Peyer's patch (tissue), 4 donors: ENCODE results near the gene GDNF.

Experiments
- CTCF ChIP-seq, 6 experiments: fragments of 450-650 bp in 4 of 6; fragments of 200-600 bp in 2 of 6; sonication (generic) in 1 of 6; IDR thresholded peaks; one replicate each; pipeline ENCODE4 v1.5.1; 2017 to 2019; ENCODE audit warnings: antibody characterized with exemption in 6 of 6, mild to moderate bottlenecking in 3 of 6, moderate library complexity in 1 of 6
- POLR2A ChIP-seq, 2 donors: fragments of 450-650 bp; IDR thresholded peaks; one replicate each; pipeline ENCODE4 v1.5.1; 2017; ENCODE audit warnings: antibody characterized with exemption in 2 of 2, mild to moderate bottlenecking in 2 of 2, moderate library complexity in 2 of 2

- no peak for TF ChIP-seq CTCF (IDR thresholded peaks at IDR 0.05)
- no peak for TF ChIP-seq POLR2A (IDR thresholded peaks at IDR 0.05)
Observed at GRCh38 chr5:37842048-37842447, 2.2 kb upstream of the GDNF start.
